ENCODE data around the gene UNC13B. TPM values are rescaled to one million over a fixed set of nuclear protein-coding genes. Genes with fewer than 3 reads are reported as not detected.

Gene UNC13B
- total and polyA plus RNA-seq, 9 of the 15 experiments (the other 6 are each of a cell fraction or from before 2014, with no cell fraction given): 2.4 to 11.5 (median 8.6) TPM

GRCh38 chr9:35422346-35422745, 260.5 kb downstream of the UNC13B start (continued):
- no peak for TF ChIP-seq AFF1 (IDR thresholded peaks at IDR 0.05; ENCODE audit: low read depth in 1 of 2, partially characterized antibody in 2 of 2)
- no peak for TF ChIP-seq HMG20A (CRISPR knock-in tag; conservative IDR thresholded peaks at IDR 0.05)
- TF ChIP-seq MBD2 (IDR thresholded peaks at IDR 0.05; ENCODE audit: borderline replicate concordance, low read depth): no peak

- no peak overlapping the region for H3K4me3 ChIP-seq
- no peaks in the 10 kb centered on the region for H3K9me1 ChIP-seq (ENCODE audit: control insufficient read depth, insufficient read depth, low read length)
- H4K20me1 ChIP-seq (replicated peaks; ENCODE audit: control insufficient read depth, insufficient read depth, low read length): no peaks in the 10 kb centered on the region
- H3K27me3 ChIP-seq (ENCODE audit: control insufficient read depth in 2 of 2, insufficient read depth in 2 of 2, low read length in 2 of 2): no peaks in the 10 kb centered on the region
- ATAC-seq (no peak), DNase-seq (ENCODE audit: extremely low read depth in 1 of 4, low spot score in 3 of 4) (no peak), FAIRE-seq (no peak)
- no peak overlapping the region for H3K9ac ChIP-seq (ENCODE audit: insufficient read depth in 1 of 2, low read depth in 2 of 2, low read length in 2 of 2)
- no peak overlapping the region for H3K4me2 ChIP-seq (ENCODE audit: insufficient read depth, low read length)
- intact Hi-C loops (cut with micrococcal nuclease): no loop called here
- H3K9me3 ChIP-seq (replicated peaks; ENCODE audit: control insufficient read depth, insufficient read depth, low read depth, low read length): no peaks in the 10 kb centered on the region
- POLR2A ChIA-PET: no interaction called here
- no TSS peak for BruUV-seq (replicated peaks)
- CTCF ChIA-PET (ENCODE audit: low intra/inter-chr PET ratio): no interaction called here
- H2AFZ ChIP-seq (ENCODE audit: low read depth, low read length): no peak overlapping the region
- TF ChIP-seq TEAD1 (CRISPR knock-in tag; IDR thresholded peaks at IDR 0.05): no peak
- TF ChIP-seq CBFA2T3 (IDR thresholded peaks at IDR 0.05): no peak
- TF ChIP-seq ZNF785 (CRISPR knock-in tag; IDR thresholded peaks at IDR 0.05): no peak
- no peak for TF ChIP-seq CHD1 (IDR thresholded peaks at IDR 0.05; ENCODE audit: low read length)
- no peak for TF ChIP-seq ILF3 (IDR thresholded peaks at IDR 0.05; ENCODE audit: borderline replicate concordance)
- no peak for TF ChIP-seq RBM17 (IDR thresholded peaks at IDR 0.05; ENCODE audit: borderline replicate concordance, low read depth, low read length)
- no peak for TF ChIP-seq NFRKB (IDR thresholded peaks at IDR 0.05; ENCODE audit: low read depth)
- no peak for TF ChIP-seq ZNF696 (CRISPR knock-in tag; conservative IDR thresholded peaks at IDR 0.05)
- no peak for TF ChIP-seq PYGO2 (tag; IDR thresholded peaks at IDR 0.05)
- TF ChIP-seq THRA (IDR thresholded peaks at IDR 0.05): no peak
- no peak for TF ChIP-seq PPARD (CRISPR knock-in tag; IDR thresholded peaks at IDR 0.05)
- no peak for TF ChIP-seq FOXK1 (CRISPR knock-in tag; IDR thresholded peaks at IDR 0.05; ENCODE audit: borderline replicate concordance)
- TF ChIP-seq ZNF354B (CRISPR knock-in tag; IDR thresholded peaks at IDR 0.05): no peak
- no peak for TF ChIP-seq MBD2 (IDR thresholded peaks at IDR 0.05; ENCODE audit: borderline replicate concordance, low read depth)
- H3K4me1 ChIP-seq (replicated peaks in 1 of 2; ENCODE audit: control insufficient read depth in 2 of 2, insufficient read depth in 2 of 2, low read length in 2 of 2): no peaks in the 10 kb centered on the region
- WGBS (ENCODE audit: insufficient coverage, low coverage, missing lambda C conversion rate): 0% methylated on average over 2 of the region's 2 CpGs
- no peaks in the 10 kb centered on the region for H3K79me2 ChIP-seq (ENCODE audit: control insufficient read depth, insufficient read depth, low read length)
- in situ Hi-C loops (cut with MboI): no loop called here
- H3K36me3 ChIP-seq (ENCODE audit: control insufficient read depth, insufficient read depth, low read length): no peaks in the 10 kb centered on the region
- no peak overlapping the region for H3K27ac ChIP-seq (ENCODE audit: extremely low read depth, low read depth, low read length)
These were observed 260.9 kb downstream of the UNC13B start for GRCh38 chr9:35422753-35423152.
